Renal cortex interstitium (tissue), 11 donors: ENCODE results near the gene SUSD4. TPM values are rescaled to one million over a fixed set of nuclear protein-coding genes. Genes with fewer than 3 reads are reported as not detected.

ENCODE experiments used
- DNase-seq, 11 donors: peaks; one replicate each; pipeline ENCODE4 v3.0.0-alpha.2; 2013; ENCODE audit warnings: low read depth in 9 of 11, low spot score in 4 of 11; ENCODE audit errors: extremely low read depth in 1 of 11
- polyA plus RNA-seq, 3 donors: library from polyadenylated mRNA; unstranded; fragments of 120-200 nt; gene quantifications; one replicate each; pipeline ENCODE4 v1.2.1, GENCODE V29; 2013; ENCODE audit not compliant: insufficient read length in 3 of 3

Gene SUSD4
- polyA plus RNA-seq, 3 donors, result 14.5 to 20.2 (median 16.2) TPM

DNA sequence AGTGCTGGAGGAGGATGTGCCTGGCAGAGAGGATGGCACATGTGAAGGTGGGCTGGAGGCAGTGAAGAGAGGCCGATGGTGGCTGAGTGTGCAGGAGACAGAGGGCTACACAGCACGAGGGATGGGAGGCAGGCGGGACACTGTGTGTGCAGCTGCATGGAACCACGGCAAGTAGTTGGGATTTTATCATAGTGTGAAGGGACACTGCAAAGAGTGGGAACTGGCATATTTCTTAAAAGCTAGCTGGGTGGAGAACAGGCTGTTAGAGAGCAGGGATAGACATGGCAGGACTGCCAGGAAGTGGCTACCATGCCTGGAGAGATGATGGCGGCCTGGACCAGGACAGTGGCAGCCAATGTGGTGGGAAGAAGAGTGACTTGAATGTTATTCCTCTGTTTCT lies 118.6 kb downstream of the SUSD4 start:
- DNase-seq, result no peak

- DNase-seq, result no peak
Measured at GRCh38 chr1:223244366-223245103, 119.4 kb downstream of the SUSD4 start.

- DNase-seq, result no peak
Measured at GRCh38 chr1:223243441-223244050, 120.4 kb downstream of the SUSD4 start.

- DNase-seq, result no peak
Measured at GRCh38 chr1:223242971-223243370, 121.0 kb downstream of the SUSD4 start.

GRCh38 chr1:223242382-223242955 lies 121.5 kb downstream of the SUSD4 start:
- DNase-seq, result no peak

GRCh38 chr1:223240122-223240521 lies 123.9 kb downstream of the SUSD4 start:
- DNase-seq, result no peak

GRCh38 chr1:223235091-223235490 lies 128.9 kb downstream of the SUSD4 start:
- no peak for DNase-seq

DNA sequence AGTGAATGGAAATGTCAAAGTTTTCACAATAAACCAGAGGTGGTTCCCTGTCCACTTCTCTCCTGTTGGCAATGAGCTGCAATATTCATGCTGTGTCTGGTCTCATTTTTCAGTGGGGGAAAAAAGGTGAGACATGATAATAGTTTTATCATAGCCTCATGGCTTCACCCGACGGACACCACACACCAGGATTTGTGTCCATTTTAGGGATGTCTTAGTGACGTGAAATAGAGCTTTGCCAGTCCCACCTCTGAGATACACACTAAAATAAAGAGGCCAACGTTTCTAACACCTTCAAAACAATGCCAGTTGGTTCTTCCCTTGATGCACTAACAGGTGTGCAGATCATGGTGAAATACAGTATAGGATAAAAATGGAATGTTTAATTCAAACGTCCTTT lies 129.4 kb downstream of the SUSD4 start:
- no peak for DNase-seq

- no peak for DNase-seq
Measured at GRCh38 chr1:223234170-223234514, 129.8 kb downstream of the SUSD4 start.

DNA sequence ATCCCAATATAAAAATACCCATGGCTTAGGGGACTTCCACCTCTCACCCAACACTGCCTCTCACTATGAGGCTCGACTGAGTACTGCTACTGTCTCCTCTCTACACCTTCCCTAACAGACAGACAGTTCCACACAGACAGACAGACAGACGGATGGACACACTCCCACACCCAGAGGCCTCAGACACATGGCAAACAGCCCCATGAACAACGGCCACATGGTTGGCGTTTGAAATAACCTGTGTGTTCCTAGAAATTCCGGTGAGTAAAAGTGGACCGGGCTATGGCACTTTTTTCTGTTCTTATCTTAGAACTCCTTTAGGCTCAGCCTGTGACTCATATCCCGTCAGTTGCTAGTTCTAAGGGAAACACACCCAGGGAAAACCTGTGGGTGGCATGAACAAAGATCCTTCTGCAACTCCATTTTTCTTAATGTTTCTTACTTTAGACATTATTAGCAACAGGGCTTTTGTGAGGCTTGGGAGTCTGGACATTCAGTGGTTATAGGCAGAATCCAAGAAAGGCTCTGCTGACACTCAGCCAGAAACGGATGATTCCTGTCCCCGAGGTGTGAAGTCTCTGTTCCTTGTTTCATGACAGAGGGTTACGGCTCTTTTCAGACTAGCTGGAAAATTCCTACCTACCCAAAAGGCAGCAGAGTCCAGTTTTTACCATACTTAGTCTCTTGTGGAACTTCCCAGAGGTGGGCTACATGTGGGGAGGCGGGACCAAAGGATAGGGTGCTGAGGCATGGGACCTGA lies 130.4 kb downstream of the SUSD4 start:
- no peak for DNase-seq

- no peak for DNase-seq
Measured at GRCh38 chr1:223233019-223233409, 131.0 kb downstream of the SUSD4 start.

GRCh38 chr1:223231581-223231980 lies 132.4 kb downstream of the SUSD4 start:
- DNase-seq, result no peak

- DNase-seq, result no peak
Measured at GRCh38 chr1:223231011-223231572, 132.9 kb downstream of the SUSD4 start.

- DNase-seq, result no peak
Measured at GRCh38 chr1:223230161-223230881, 133.7 kb downstream of the SUSD4 start.

- no peak for DNase-seq
Measured at GRCh38 chr1:223229756-223230155, 134.2 kb downstream of the SUSD4 start.

DNA sequence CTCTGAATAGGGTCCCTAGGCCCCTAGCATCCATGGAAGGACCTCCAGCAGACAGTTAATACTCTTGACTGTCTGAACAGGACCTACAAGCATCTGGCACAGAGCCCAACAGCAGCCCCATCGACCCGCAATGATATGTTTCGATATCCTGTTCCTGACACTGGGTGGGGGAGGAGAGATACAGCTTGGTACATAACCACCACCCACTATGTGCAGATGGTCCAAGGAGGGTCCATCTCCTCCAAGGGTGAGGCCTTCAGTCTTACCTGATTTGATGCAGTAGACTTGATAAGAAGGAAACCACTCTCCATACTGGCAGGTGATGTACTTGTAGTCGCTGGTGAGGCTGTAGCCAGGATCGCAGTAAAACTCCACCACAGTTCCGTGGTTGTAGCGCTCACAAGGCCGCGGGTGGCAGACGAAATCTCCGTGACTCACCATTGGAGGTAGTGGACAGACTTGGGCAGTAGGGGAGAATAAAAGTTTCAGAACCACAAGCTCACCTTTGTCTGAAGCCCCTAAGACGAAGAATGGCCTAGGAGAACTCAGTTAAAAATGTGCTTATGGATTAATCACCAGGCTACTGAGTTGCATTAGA lies 134.9 kb downstream of the SUSD4 start:
- no peak for DNase-seq

DNA sequence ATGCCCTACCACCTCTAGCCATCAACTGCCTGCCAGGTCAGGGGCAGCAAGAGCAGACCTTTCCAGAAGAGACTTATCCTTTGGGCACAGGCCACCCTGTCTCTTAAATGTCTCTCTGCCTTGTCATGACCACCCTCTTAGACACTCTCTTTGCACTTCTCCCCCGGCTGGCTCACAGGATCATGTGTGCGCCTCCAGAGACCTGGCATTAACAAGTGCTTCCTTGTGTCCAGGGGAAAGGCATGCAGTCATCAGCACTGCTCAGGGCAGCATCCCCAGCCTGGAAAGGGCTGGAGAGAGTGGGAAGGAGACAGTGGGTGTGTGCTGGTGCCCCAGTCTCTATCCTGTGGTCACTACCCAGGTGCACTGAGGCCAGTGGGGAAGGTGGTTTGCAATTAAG lies 135.8 kb downstream of the SUSD4 start:
- DNase-seq, result no peak

GRCh38 chr1:223227486-223228196 lies 136.3 kb downstream of the SUSD4 start:
- no peak for DNase-seq
